SK-N-SH treated with all-trans-retinoic acid at 6 μM for 48 hours (cell line): ENCODE measurements around the gene HMGCS2.

Source experiments
- CSDC2 ChIP-seq: fragments of 250-450 bp; sonication (Bioruptor Pico); IDR thresholded peaks from 2 replicates; pipeline ENCODE4 v1.5.0; 2020; ENCODE audit warnings: mild to moderate bottlenecking, moderate library complexity
- ISL1 ChIP-seq: fragments of 250-450 bp; sonication (Bioruptor Pico); IDR thresholded peaks from 2 replicates; pipeline ENCODE4 v2.1.2; 2022; ENCODE audit warnings: mild to moderate bottlenecking, moderate library complexity
- PATZ1 ChIP-seq: fragments of 250-450 bp; sonication (Bioruptor Pico); IDR thresholded peaks from 2 replicates; pipeline ENCODE4 v1.8.0; 2020; ENCODE audit warnings: mild to moderate bottlenecking, moderate library complexity, borderline replicate concordance
- RARB ChIP-seq: fragments of 250-450 bp; sonication (Bioruptor Pico); IDR thresholded peaks from 2 replicates; pipeline ENCODE4 v1.8.0; 2021; ENCODE audit warnings: mild to moderate bottlenecking, moderate library complexity
- ZFP30 ChIP-seq: fragments of 450-650 bp; formaldehyde crosslinking; IDR thresholded peaks from 2 replicates; pipeline ENCODE4 v1.5.0; 2022; ENCODE audit warnings: mild to moderate bottlenecking, moderate library complexity
- ZNF8 ChIP-seq: fragments of 450-650 bp; formaldehyde crosslinking; IDR thresholded peaks from 2 replicates; pipeline ENCODE4 v1.5.0; 2020; ENCODE audit warnings: mild to moderate bottlenecking, moderate library complexity

GRCh38 chr1:119808491-119808890 is 39.8 kb upstream of the HMGCS2 start:
- TF ChIP-seq ZNF8 (CRISPR knock-in tag): no peak
- no peak for TF ChIP-seq RARB (CRISPR knock-in tag)
- TF ChIP-seq ISL1 (CRISPR knock-in tag): no peak
- no peak for TF ChIP-seq ZFP30
- no peak for TF ChIP-seq CSDC2 (CRISPR knock-in tag)
- TF ChIP-seq PATZ1 (CRISPR knock-in tag): no peak
